ENCODE results near the gene PRRC2B.

The PRRC2B gene

GRCh38 chr9:131521203-131521602 is 127.3 kb downstream of the PRRC2B start:
- H3K4me3 ChIP-seq (ENCODE audit: low read depth, low read length), result no peak overlapping the region
- TF ChIP-seq, protein P1, sequence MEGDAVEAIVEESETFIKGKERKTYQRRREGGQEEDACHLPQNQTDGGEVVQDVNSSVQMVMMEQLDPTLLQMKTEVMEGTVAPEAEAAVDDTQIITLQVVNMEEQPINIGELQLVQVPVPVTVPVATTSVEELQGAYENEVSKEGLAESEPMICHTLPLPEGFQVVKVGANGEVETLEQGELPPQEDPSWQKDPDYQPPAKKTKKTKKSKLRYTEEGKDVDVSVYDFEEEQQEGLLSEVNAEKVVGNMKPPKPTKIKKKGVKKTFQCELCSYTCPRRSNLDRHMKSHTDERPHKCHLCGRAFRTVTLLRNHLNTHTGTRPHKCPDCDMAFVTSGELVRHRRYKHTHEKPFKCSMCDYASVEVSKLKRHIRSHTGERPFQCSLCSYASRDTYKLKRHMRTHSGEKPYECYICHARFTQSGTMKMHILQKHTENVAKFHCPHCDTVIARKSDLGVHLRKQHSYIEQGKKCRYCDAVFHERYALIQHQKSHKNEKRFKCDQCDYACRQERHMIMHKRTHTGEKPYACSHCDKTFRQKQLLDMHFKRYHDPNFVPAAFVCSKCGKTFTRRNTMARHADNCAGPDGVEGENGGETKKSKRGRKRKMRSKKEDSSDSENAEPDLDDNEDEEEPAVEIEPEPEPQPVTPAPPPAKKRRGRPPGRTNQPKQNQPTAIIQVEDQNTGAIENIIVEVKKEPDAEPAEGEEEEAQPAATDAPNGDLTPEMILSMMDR (IDR thresholded peaks at IDR 0.05; ENCODE audit: low read depth, low read length), result no peak

- TF ChIP-seq, protein P1 (IDR thresholded peaks at IDR 0.05; ENCODE audit: low read depth, low read length), result no peak
Measured at GRCh38 chr9:131521822-131522221, 127.9 kb downstream of the PRRC2B start.

GRCh38 chr9:131522257-131523085 is 128.6 kb downstream of the PRRC2B start:
- H3K4me3 ChIP-seq (ENCODE audit: low read depth, low read length), result no peak overlapping the region
- TF ChIP-seq, protein P1 (IDR thresholded peaks at IDR 0.05; ENCODE audit: low read depth, low read length), result no peak

More at GRCh38 chr9:131521822-131522221, 127.9 kb downstream of the PRRC2B start:
- H3K4me3 ChIP-seq (ENCODE audit: low read depth, low read length), result no peak overlapping the region

DNA sequence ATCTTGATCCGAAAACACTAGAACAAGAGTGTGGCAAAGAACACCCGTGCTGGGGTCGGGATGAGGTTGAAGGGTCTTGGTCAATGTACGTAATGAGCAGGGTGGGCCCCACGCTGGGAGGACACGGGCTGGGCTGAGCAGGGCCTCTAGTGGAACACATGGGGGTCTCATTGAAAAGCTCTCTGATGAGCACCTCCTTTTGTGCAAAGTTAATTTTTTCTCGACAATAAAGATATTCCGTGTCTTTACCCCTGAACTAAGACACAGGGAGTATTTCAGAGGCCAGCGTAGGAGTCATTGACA is 129.2 kb downstream of the PRRC2B start:
- no peak overlapping the region for H3K4me3 ChIP-seq (ENCODE audit: low read depth, low read length)
- TF ChIP-seq, protein P1 (IDR thresholded peaks at IDR 0.05; ENCODE audit: low read depth, low read length), result no peak

GRCh38 chr9:131523451-131524435 is 129.9 kb downstream of the PRRC2B start:
- TF ChIP-seq, protein P1 (IDR thresholded peaks at IDR 0.05; ENCODE audit: low read depth, low read length), result no peak
- H3K4me3 ChIP-seq (ENCODE audit: low read depth, low read length), result no peak overlapping the region

DNA sequence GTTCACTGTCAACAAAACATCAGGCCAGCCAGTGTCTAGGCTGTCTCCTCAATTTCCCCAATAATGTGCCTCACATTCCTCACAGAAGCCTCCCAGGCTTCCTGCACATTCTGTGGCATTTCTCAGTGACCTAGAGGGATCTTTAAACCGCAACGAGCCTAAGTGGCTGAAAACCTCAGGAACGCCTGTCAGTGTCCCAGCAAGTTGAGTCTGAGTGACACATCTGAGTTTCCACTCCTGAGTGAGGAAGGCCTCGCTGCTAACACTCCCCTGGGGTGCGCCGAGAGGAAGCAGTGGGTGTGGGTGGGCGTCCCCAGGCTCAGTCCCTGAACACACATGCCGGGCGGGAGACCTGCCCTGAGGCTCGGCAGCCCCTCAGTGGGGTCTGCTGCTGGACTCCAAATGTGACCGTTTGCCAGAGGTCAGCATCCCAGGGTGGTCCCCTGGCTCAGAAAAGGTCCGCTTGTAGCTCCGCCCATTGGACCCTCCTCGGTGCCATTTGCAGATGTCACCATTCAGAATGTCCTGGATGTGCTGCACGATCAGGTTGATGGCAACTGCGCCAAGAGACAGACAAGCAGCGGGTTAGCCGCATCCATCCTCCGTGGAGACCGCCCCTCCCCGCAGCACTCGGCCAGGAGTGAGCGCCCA is 130.9 kb downstream of the PRRC2B start:
- TF ChIP-seq, protein P1 (IDR thresholded peaks at IDR 0.05; ENCODE audit: low read depth, low read length), result no peak
- no peak overlapping the region for H3K4me3 ChIP-seq (ENCODE audit: low read depth, low read length)

Data from WI38 (cell line).